Panc1 (cell line): ENCODE data around the gene CSTF1. TPM values are rescaled to one million over a fixed set of nuclear protein-coding genes. Genes with fewer than 3 reads are reported as not detected.

ENCODE experiments used
- ATAC-seq: fragments of 200-7000 bp; cut with Tn5 transposase; 2 replicates; pipeline ENCODE4 v1.9.1; 2020; ENCODE audit warnings: mild to moderate bottlenecking, moderate library complexity
- BruUV-seq: library from RNA; stranded (reverse); fragments of 400-500 nt; replicated peaks from 2 replicates; lab custom pipeline; 2021; lab: Mats Ljungman, UMichigan
- CTCF ChIA-PET: fragments of 300-600 bp; sonication (Branson Sonifier 250); formaldehyde crosslinking; loops from one replicate; lab custom pipeline; 2022; ENCODE audit warnings: antibody characterized with exemption; lab: Charles Lee
- POLR2A ChIA-PET: fragments of 300-600 bp; sonication (Branson Sonifier 250); formaldehyde crosslinking; loops from one replicate; lab custom pipeline; 2022; ENCODE audit warnings: antibody characterized with exemption; lab: Charles Lee
- DNase-seq: peaks from one replicate; pipeline ENCODE4 v3.0.0-alpha.2; 2010; ENCODE audit warnings: low read depth, low spot score
- H3K27ac ChIP-seq: 2 replicates; pipeline ENCODE4 v1.5.1; 2011; ENCODE audit warnings: mild to moderate bottlenecking, low read length, inconsistent platforms
- H3K27me3 ChIP-seq: fragments of 200-500 bp; sonication (Bioruptor generic); 2 replicates; pipeline ENCODE4 v1.6.0; 2014; ENCODE audit warnings: low read length, inconsistent platforms; ENCODE audit not compliant: control insufficient read depth, insufficient read depth
- H3K36me3 ChIP-seq: fragments of 200-500 bp; sonication (Bioruptor generic); 2 replicates; pipeline ENCODE4 v1.5.1; 2014; ENCODE audit warnings: inconsistent platforms, mild to moderate bottlenecking, low read length, moderate library complexity; ENCODE audit not compliant: control insufficient read depth, insufficient read depth
- H3K4me1 ChIP-seq: 2 replicates; pipeline ENCODE4 v1.5.1; 2011; ENCODE audit warnings: inconsistent platforms, mild to moderate bottlenecking, low read length, moderate library complexity; ENCODE audit not compliant: control insufficient read depth, insufficient read depth
- H3K4me3 ChIP-seq, 2 experiments: 2 replicates each; pipeline ENCODE4 v1.5.1; 2011 to 2012; ENCODE audit warnings: low read depth in 2 of 2, low read length in 2 of 2, mild to moderate bottlenecking in 2 of 2, inconsistent platforms in 1 of 2, moderate library complexity in 1 of 2
- H3K9me3 ChIP-seq: fragments of 200-500 bp; sonication (Bioruptor generic); 2 replicates; pipeline ENCODE4 v1.5.1; 2014; ENCODE audit warnings: low read depth, mild to moderate bottlenecking, inconsistent platforms, low read length, moderate library complexity; ENCODE audit not compliant: control insufficient read depth, insufficient read depth
- POLR2AphosphoS5 ChIP-seq: IDR thresholded peaks from 2 replicates; pipeline ENCODE4 v1.6.1; 2012; ENCODE audit warnings: mild to moderate bottlenecking, low read depth, low read length, moderate library complexity
- SIN3A ChIP-seq: IDR thresholded peaks from 2 replicates; pipeline ENCODE4 v1.6.1; 2012; ENCODE audit warnings: low read depth, mild to moderate bottlenecking, low read length, moderate library complexity, borderline replicate concordance; ENCODE audit not compliant: insufficient read depth
- TCF7L2 ChIP-seq: IDR thresholded peaks from 2 replicates; pipeline ENCODE4 v1.6.1; 2011; ENCODE audit warnings: mild to moderate bottlenecking, low read depth, low read length, inconsistent platforms
- in situ Hi-C: cut with HindIII; loops from 2 replicates; pipeline ENCODE4 v1.10.0; 2016; ENCODE audit warnings: low sequenced_read_pairs, low pct_unique_long_range_greater_than_20kb
- intact Hi-C: fragments of 100-400 bp; cut with micrococcal nuclease; formaldehyde crosslinking; loops from one replicate; pipeline ENCODE4 v1.10.0; 2022; ENCODE audit not compliant: unreplicated experiment
- total RNA-seq: library from RNA; stranded (reverse); gene quantifications from one replicate; pipeline ENCODE4 v1.2.1, GENCODE V29; 2021; ENCODE audit not compliant: unreplicated experiment
- TF ChIP-seq, protein P1 (sequence below): fragments of 450-650 bp; IDR thresholded peaks from 2 replicates; pipeline ENCODE4 v1.5.1; 2017; ENCODE audit warnings: mild to moderate bottlenecking
- TF ChIP-seq, protein P2 (sequence below), 2 experiments: IDR thresholded peaks; 2 replicates each; pipeline ENCODE4 v1.6.1; 2011 to 2012; ENCODE audit warnings: low read depth in 2 of 2, control low read depth in 1 of 2, low read length in 1 of 2, mild to moderate bottlenecking in 1 of 2, moderate library complexity in 1 of 2; ENCODE audit not compliant: insufficient read depth in 1 of 2

Gene CSTF1
- total RNA-seq, 1 experiment from 2014 or later, result 46.3 TPM

DNA sequence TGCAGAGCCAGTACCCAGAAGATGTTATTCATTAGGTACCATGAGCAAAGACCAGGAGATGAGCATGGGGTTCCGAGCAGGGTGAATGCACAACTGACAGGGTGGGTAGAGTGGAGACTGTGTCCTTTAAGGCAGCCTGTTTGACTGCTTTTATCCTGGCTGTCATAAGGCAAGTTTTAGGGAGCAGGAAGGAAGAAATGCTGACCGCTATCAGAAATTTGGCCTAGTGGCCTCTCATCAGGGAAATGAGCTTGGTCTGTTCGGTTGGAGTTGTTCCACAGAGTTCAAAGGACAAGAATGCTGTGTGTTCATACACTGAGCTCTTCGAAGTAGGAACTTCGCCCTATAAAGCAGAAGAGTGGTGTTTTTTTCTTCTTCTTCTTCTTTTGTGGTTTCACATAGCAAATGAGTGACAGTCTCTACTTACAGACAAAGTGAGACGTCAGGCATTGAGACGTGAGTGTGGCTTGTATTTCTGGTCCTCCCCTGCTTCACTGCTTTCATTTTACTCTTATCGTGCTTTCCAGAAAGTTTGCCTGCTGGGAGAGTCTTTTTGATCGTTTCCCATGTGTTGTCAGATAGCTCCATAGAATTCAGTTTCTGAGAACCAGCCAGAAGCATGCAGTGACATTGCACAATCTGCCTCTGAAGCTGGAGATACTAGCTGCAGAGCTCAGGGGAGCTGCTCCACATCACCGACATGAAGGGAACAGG, 19.5 kb downstream of the CSTF1 start, which contains the start of gene CASS4:
Gene CASS4, plus strand, starts transcription at position 502 of the 714 bp plus-strand sequence. Its CDS starts 199 bp downstream, at position 701.
- CTCF ChIA-PET, result no interaction called here

DNA sequence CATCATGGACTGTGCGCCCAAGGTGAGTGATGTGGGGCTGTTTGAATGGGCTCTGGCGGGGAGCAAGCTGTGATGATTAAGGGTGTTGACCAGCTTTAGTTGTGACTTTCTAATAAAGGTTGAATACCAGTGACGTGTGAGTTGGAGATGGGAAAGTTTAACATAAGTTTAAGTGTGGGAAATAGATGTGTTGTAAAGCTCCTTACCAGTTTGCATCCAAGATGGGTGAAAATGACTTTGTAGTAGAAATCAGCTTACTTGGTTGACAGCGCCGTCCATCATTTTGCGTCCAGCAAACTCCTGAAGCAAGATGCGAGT, 20.0 kb downstream of the CSTF1 start:
- no peak for DNase-seq
- Histone ChIP-seq H3K27me3 (no peaks in the 10 kb centered on the region), H3K36me3 (0 out of 2 replicates have a peak, but pooled peaks cover 2% of the 10 kb centered on the region), H3K27ac (no peak overlapping the region), H3K4me3 (no peak overlapping the region), H3K4me1 (no peaks in the 10 kb centered on the region), H3K9me3 (no peaks in the 10 kb centered on the region)
- ChIA-PET POLR2A (interaction anchor here (0.5 kb wide), 1 partner anchor 12 kb away, joined by 6 read pairs; no protein-coding TSS in a partner anchor), CTCF (no interaction called here)
- in situ Hi-C loops, result no loop called here
- BruUV-seq, result no TSS peak
- no peak for ATAC-seq
- TF ChIP-seq, protein P1, sequence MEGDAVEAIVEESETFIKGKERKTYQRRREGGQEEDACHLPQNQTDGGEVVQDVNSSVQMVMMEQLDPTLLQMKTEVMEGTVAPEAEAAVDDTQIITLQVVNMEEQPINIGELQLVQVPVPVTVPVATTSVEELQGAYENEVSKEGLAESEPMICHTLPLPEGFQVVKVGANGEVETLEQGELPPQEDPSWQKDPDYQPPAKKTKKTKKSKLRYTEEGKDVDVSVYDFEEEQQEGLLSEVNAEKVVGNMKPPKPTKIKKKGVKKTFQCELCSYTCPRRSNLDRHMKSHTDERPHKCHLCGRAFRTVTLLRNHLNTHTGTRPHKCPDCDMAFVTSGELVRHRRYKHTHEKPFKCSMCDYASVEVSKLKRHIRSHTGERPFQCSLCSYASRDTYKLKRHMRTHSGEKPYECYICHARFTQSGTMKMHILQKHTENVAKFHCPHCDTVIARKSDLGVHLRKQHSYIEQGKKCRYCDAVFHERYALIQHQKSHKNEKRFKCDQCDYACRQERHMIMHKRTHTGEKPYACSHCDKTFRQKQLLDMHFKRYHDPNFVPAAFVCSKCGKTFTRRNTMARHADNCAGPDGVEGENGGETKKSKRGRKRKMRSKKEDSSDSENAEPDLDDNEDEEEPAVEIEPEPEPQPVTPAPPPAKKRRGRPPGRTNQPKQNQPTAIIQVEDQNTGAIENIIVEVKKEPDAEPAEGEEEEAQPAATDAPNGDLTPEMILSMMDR, result no peak
- TF ChIP-seq TCF7L2, result no peak
- TF ChIP-seq POLR2AphosphoS5, result no peak
- TF ChIP-seq, protein P2, sequence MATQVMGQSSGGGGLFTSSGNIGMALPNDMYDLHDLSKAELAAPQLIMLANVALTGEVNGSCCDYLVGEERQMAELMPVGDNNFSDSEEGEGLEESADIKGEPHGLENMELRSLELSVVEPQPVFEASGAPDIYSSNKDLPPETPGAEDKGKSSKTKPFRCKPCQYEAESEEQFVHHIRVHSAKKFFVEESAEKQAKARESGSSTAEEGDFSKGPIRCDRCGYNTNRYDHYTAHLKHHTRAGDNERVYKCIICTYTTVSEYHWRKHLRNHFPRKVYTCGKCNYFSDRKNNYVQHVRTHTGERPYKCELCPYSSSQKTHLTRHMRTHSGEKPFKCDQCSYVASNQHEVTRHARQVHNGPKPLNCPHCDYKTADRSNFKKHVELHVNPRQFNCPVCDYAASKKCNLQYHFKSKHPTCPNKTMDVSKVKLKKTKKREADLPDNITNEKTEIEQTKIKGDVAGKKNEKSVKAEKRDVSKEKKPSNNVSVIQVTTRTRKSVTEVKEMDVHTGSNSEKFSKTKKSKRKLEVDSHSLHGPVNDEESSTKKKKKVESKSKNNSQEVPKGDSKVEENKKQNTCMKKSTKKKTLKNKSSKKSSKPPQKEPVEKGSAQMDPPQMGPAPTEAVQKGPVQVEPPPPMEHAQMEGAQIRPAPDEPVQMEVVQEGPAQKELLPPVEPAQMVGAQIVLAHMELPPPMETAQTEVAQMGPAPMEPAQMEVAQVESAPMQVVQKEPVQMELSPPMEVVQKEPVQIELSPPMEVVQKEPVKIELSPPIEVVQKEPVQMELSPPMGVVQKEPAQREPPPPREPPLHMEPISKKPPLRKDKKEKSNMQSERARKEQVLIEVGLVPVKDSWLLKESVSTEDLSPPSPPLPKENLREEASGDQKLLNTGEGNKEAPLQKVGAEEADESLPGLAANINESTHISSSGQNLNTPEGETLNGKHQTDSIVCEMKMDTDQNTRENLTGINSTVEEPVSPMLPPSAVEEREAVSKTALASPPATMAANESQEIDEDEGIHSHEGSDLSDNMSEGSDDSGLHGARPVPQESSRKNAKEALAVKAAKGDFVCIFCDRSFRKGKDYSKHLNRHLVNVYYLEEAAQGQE (IDR thresholded peaks at IDR 0.05; ENCODE audit: insufficient read depth in 1 of 2, low read depth in 2 of 2, low read length in 1 of 2), result no peak
- no peak for TF ChIP-seq SIN3A
- intact Hi-C loops, result no loop called here

More for the DNA sequence above, 19.5 kb downstream of the CSTF1 start, which contains the start of gene CASS4:
- Histone ChIP-seq H3K27me3 (no peaks in the 10 kb centered on the region), H3K27ac (no peak within 1 kb of the TSS), H3K4me1 (no peaks in the 10 kb centered on the region), H3K4me3 (no peak within 1 kb of the TSS), H3K9me3 (no peaks in the 10 kb centered on the region), H3K36me3 (peaks cover 4% of the 10 kb centered on the region; the same call in 1 of the 2 replicates)
- no TSS peak for BruUV-seq
- ATAC-seq (no peak), DNase-seq (no peak)
- TF ChIP-seq, protein P1, result no peak
- TF ChIP-seq, protein P2 (IDR thresholded peaks at IDR 0.05; ENCODE audit: insufficient read depth in 1 of 2, low read depth in 2 of 2, low read length in 1 of 2), result no peak
- TF ChIP-seq TCF7L2 (no peak), POLR2AphosphoS5 (no peak), SIN3A (no peak)
- intact Hi-C loops (no loop called here), in situ Hi-C loops (no loop called here)
- POLR2A ChIA-PET, result interaction anchor here (0.7 kb wide), 1 partner anchor 216 kb away, joined by 3 read pairs; no protein-coding TSS in a partner anchor
